Articular chondrocyte of knee joint (primary cell): ENCODE data around the gene CDK4. TPM values are rescaled to one million over a fixed set of nuclear protein-coding genes. Genes with fewer than 3 reads are reported as not detected.

Experiments
- total RNA-seq: library from RNA; depleted of rRNA; stranded (reverse); fragments of >200 nt; gene quantifications from 2 replicates; pipeline ENCODE4 v1.2.3, GENCODE V29; 2012

CDK4 gene
- 108 and 195 TPM in 2 replicates for total RNA-seq

GRCh38 chr12:57751788-57752667 is at the start of gene CDK4:
Gene CDK4, minus strand, starts transcription at chr12:57752310. Its CDS starts 593 bp downstream, at chr12:57751717.

DNA sequence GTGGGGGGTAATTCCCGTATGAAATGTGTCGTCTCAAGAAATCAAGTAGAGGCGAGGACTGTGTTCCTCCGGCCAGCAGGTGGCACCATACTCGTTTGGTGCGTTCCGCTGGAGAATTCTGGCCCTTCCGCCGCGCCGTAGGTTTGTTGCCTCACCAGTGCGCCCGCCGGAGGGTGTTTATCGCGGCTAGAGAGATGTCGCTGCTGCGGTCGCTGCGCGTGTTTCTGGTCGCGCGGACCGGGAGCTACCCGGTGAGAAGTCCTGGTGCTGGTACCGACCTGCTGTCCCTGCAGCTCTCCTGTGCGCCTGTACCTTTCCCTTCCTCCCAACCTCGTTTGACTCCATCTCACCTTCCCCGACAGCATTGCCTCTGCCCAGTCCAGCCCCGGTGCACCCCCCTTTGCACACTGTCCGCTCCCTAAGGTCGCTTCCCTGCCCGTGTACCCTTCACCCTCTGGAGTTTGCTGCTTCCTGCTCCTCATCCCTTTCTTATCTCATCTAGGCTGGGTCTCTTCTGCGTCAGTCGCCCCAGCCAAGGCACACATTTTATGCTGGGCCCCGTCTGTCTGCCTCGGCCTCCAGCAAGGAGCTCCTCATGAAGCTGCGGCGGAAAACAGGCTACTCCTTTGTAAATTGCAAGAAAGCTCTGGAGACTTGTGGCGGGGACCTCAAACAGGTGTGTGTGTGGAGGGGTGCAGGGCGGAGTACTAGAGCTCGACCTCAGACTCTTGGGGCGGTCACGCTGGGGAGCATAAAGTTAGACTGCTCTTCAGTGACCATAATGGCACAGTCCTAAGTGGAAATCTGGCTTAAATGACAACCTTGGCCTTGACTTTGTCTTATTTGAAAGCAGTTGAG is 30.7 kb upstream of the CDK4 start, which contains the start of gene TSFM:
TSS of gene TSFM (plus strand) at position 180 of the 858 bp plus-strand sequence. CDS start at position 195, 15 bp downstream.

DNA sequence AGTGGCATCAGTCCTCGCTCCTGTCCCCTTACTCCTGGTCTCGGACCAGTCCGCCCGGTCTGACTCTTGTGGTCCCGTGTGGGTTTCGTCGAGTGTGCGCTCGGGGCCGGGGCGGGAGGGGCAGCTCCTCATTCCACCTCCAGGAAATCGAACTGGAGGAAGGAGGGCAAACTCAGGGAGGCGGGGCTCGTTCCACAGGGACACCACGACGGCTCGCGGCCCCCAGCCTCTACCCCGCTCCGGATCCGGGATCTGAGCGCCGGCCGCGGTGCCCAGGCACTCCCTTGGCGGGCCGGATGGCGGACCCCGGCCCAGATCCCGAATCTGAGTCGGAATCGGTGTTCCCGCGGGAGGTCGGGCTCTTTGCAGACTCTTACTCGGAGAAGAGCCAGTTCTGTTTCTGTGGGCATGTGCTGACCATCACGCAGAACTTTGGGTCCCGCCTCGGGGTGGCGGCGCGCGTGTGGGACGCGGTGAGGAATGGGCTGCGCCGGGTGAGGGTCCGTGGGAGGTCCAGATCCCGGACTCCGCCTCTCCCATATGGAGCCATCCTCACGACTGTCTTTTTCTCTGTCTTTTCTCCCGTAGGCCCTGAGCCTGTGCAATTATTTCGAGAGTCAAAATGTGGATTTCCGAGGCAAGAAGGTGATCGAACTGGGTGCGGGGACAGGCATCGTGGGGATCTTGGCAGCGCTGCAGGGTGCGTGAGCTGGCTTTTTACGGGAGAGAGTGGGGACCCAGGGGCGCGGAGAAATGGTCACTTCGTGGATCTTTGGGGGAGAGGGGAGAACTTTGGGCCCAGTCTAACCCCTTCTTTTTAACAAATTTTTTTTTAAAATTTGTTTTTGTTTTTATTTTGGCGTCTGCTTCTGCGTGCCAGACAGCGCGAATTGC is 20.6 kb upstream of the CDK4 start, which contains the start of gene EEF1AKMT3:
TSS of gene EEF1AKMT3 (plus strand) at position 186 of the 894 bp plus-strand sequence. CDS start at position 297, 111 bp downstream.

DNA sequence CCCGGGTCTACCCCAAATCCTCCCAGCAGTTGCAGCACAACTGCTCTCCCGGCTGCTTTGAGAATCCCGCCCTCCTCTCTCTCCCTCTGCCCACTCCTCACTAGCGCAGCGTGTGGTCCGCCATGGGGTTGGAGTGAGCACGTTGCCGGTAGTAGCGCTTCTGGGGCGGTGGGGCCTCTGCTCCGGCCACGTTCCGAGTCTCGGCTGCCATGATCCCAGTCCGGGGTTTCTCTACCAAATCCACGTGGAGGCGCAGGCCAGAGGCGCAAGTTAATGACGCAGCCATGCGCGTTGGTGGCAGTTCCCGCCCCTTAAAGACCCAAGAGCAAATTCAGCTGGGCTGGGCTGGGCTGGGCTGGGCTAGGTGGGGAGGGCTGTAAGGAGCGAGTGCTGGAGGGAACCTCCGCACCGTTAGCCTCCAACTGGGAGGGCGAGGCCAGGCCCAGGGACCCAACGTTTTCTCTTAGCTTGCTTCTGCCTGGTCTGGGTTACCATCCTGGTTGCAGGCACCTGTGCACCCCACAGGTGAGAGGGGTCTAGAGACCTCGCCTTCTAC is 19.8 kb upstream of the CDK4 start, which contains the start of gene METTL1:
TSS of gene METTL1 (minus strand) at position 233 of the 556 bp plus-strand sequence. CDS start at position 211, 22 bp downstream.

DNA sequence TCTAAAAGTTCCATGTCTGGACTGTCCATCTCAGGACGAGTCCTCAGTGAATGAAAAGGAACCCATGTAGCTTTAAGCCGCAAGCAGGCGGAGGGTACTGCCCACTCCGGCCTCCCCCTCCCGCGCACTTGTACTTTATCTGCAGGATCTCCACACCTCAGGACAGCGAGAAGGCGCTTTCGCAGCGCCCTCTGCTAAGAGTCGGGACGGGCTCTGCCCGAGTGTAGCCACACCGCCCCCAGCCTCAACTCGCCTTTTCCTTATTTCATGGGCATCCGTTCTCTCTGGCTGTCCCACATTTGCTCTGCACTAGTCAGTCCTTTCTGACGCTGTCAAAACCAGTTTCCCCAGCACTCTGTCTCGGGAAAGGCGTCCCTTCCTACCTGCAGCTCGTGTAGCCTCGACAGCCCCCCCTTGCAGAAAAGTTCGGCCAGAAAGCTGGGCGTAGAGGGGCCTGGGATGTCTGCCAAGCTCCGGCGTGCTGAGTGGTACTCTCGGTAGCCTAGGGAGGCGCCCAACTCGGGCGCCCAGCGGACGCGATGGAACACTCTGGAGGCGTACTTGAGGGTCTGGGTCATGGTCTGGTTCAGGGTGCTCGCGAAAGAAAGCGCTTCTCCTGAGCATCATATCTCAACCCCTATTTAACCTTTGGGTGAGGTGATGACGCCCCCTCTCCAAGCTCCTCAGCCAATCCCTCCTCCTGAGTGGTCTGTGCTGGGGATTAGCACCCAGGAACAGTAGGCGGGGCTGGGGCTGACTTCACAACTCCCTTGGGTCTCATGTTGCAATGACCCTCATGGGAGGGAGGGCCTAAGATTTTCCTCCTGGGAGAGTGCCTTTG is 14.6 kb upstream of the CDK4 start, which contains the start of gene CYP27B1:
TSS of gene CYP27B1 (minus strand) at position 615 of the 841 bp plus-strand sequence. CDS start at position 578, 37 bp downstream.

GRCh38 chr12:57754411-57755193 is 2.5 kb upstream of the CDK4 start, which contains the start of gene MARCHF9:
Gene MARCHF9, plus strand, starts transcription at chr12:57755103. Its CDS starts 426 bp downstream, at chr12:57755529.

GRCh38 chr12:57744777-57745484 is 7.2 kb downstream of the CDK4 start, which contains the start of gene TSPAN31:
Gene TSPAN31, plus strand, starts transcription at chr12:57745039. Its CDS starts 116 bp downstream, at chr12:57745155.

GRCh38 chr12:57738661-57739237 is 13.4 kb downstream of the CDK4 start, which contains the start of gene AGAP2:
Gene AGAP2, minus strand, starts transcription at chr12:57738742. Its CDS starts 496 bp downstream, at chr12:57738246.

Other genes with a start within 250 kb of the CDK4 start
- gene DDIT3, start 231.8 kb downstream of the CDK4 start, total RNA-seq, result 40.5 and 59.5 TPM in 2 replicates
- gene MBD6, start 229.5 kb downstream of the CDK4 start, total RNA-seq, result 3.8 and 5.2 TPM in 2 replicates
- 113 and 132 TPM in 2 replicates for gene DCTN2, start 205.1 kb downstream of the CDK4 start, total RNA-seq
- gene KIF5A, start 202.3 kb downstream of the CDK4 start, total RNA-seq, result under 0.01 and 0.22 TPM in 2 replicates
- gene PIP4K2C, start 161.1 kb downstream of the CDK4 start, total RNA-seq, result 23.5 and 26.2 TPM in 2 replicates
- 9.4 and 11.2 TPM in 2 replicates for gene DTX3, start 147.5 kb downstream of the CDK4 start, total RNA-seq
- 16.2 and 17.2 TPM in 2 replicates for gene ARHGEF25, start 140.9 kb downstream of the CDK4 start, total RNA-seq
- gene B4GALNT1, start 119.1 kb downstream of the CDK4 start, total RNA-seq, result 1.0 and 2.9 TPM in 2 replicates
- gene OS9, start 58.2 kb downstream of the CDK4 start, total RNA-seq, result 154 and 254 TPM in 2 replicates
- 0.11 and 0.39 TPM in 2 replicates for gene AGAP2, start 13.6 kb downstream of the CDK4 start, total RNA-seq
- gene TSPAN31, start 7.3 kb downstream of the CDK4 start, total RNA-seq, result 71.6 and 76.1 TPM in 2 replicates
- gene MARCHF9, start 2.8 kb upstream of the CDK4 start, total RNA-seq, result 1.1 and 1.2 TPM in 2 replicates
- 0.22 and 0.65 TPM in 2 replicates for gene CYP27B1, start 14.8 kb upstream of the CDK4 start, total RNA-seq
- 6.7 and 8.0 TPM in 2 replicates for gene METTL1, start 19.8 kb upstream of the CDK4 start, total RNA-seq
- gene EEF1AKMT3, start 20.3 kb upstream of the CDK4 start, total RNA-seq, result 5.9 and 8.0 TPM in 2 replicates
- 16.1 and 22.7 TPM in 2 replicates for gene TSFM, start 30.5 kb upstream of the CDK4 start, total RNA-seq
- 5.4 and 6.9 TPM in 2 replicates for gene AVIL, start 66.4 kb upstream of the CDK4 start, total RNA-seq
- 120 and 148 TPM in 2 replicates for gene CTDSP2, start 94.4 kb upstream of the CDK4 start, total RNA-seq
- gene ATP23, start 189.3 kb upstream of the CDK4 start, total RNA-seq, result 6.9 and 9.1 TPM in 2 replicates